Spleen (tissue), 11 donors: ENCODE data around the gene LMLN. TPM values are rescaled to one million over a fixed set of nuclear protein-coding genes. Genes with fewer than 3 reads are reported as not detected.
"Not testable (repeated sequence)": the region's sequence is repeated elsewhere in the genome, so short reads cannot be mapped to it uniquely, and the experiment has no call there.

Experiments
- DNase-seq: peaks from one replicate; pipeline ENCODE4 v3.0.0-alpha.2; 2020
- H3K27ac ChIP-seq, 8 donors: fragments of 200-600 bp; sonication (generic) in 7 of 8; 1 replicate in 4 of 8; 2 replicates in 4 of 8; pipeline versions ENCODE4 v1.5.0 to v1.8.0; 2016 to 2021; ENCODE audit warnings: inconsistent platforms in 4 of 8, mild to moderate bottlenecking in 4 of 8, moderate library complexity in 1 of 8
- H3K27me3 ChIP-seq, 7 donors: fragments of 200-600 bp; sonication (generic) in 6 of 7; replicated peaks in 1 of 7; 1 replicate in 4 of 7; 2 replicates in 3 of 7; pipeline versions ENCODE4 v1.5.0 to v1.8.0; 2016 to 2021; ENCODE audit warnings: inconsistent platforms in 3 of 7, mild to moderate bottlenecking in 1 of 7
- H3K36me3 ChIP-seq, 6 donors: fragments of 200-600 bp; sonication (generic) in 5 of 6; 1 replicate in 4 of 6; 2 replicates in 2 of 6; pipeline versions ENCODE4 v1.5.0 to v1.8.0; 2016 to 2021; ENCODE audit warnings: inconsistent platforms in 2 of 6
- H3K4me1 ChIP-seq, 6 donors: fragments of 200-600 bp; sonication (generic) in 5 of 6; 1 replicate in 3 of 6; 2 replicates in 3 of 6; pipeline versions ENCODE4 v1.5.0 to v1.8.0; 2016 to 2021; ENCODE audit warnings: inconsistent platforms in 3 of 6
- H3K4me3 ChIP-seq, 8 donors: fragments of 200-600 bp; sonication (generic) in 7 of 8; 1 replicate in 4 of 8; 2 replicates in 4 of 8; pipeline versions ENCODE4 v1.5.0 to v1.8.0; 2016 to 2021; ENCODE audit warnings: inconsistent platforms in 4 of 8, mild to moderate bottlenecking in 4 of 8, moderate library complexity in 2 of 8
- H3K9me3 ChIP-seq, 8 donors: fragments of 200-600 bp; sonication (generic) in 7 of 8; 1 replicate in 4 of 8; 2 replicates in 4 of 8; pipeline versions ENCODE4 v1.5.0 to v1.8.0; 2016 to 2021; ENCODE audit warnings: inconsistent platforms in 4 of 8
- CTCF ChIP-seq, 11 experiments: fragments of 200-600 bp in 7 of 11; fragments of 450-650 bp in 4 of 11; sonication (generic) in 4 of 11; IDR thresholded peaks in 8 of 11; conservative IDR thresholded peaks in 3 of 11; 1 replicate in 7 of 11; 2 replicates in 4 of 11; pipeline versions ENCODE4 v1.4.0 to v1.8.0; 2016 to 2021; ENCODE audit warnings: antibody characterized with exemption in 11 of 11, inconsistent platforms in 4 of 11, mild to moderate bottlenecking in 1 of 11
- POLR2A ChIP-seq, 3 donors: fragments of 450-650 bp; IDR thresholded peaks; one replicate each; pipeline ENCODE4 v1.5.1; 2017; ENCODE audit warnings: antibody characterized with exemption in 3 of 3, mild to moderate bottlenecking in 1 of 3
- POLR2AphosphoS5 ChIP-seq, 3 donors: sonication (generic); formaldehyde crosslinking; IDR thresholded peaks; one replicate each; pipeline ENCODE4 v1.5.1; 2017; ENCODE audit warnings: antibody characterized with exemption in 3 of 3
- WGBS, 5 donors: extraction: QIAGEN DNeasy Blood & Tissue Kit in 3 of 5; methylation state at CpG; one replicate each; pipeline versions ENCODE4 v1.1.5 to v1.1.7; 2013 to 2018; 5-methylcytosine and 5-hydroxymethylcytosine counted together
- intact Hi-C: fragments of 100-400 bp; cut with DNase I; formaldehyde crosslinking; loops from one replicate; pipeline ENCODE4 v1.15.0; 2023; ENCODE audit warnings: low total_unique reads
- polyA plus RNA-seq, 3 donors: library from polyadenylated mRNA; stranded (reverse); fragments of 200-250 nt; gene quantifications; one replicate each; pipeline ENCODE4 v1.2.1, GENCODE V29; 2013
- total RNA-seq, 7 donors: library from RNA; depleted of rRNA in 3 of 7; stranded (reverse); fragments of >200 nt in 3 of 7; fragmentation: NEBNext Ultra II Directional in 4 of 7; extraction: Animal tissue kit (Norgen Biotek cat#: 25700) in 4 of 7; gene quantifications; one replicate each; pipeline versions ENCODE4 v1.1.0 to v1.2.1, GENCODE V29; 2016 to 2021
- donor health status: healthy with polysubstance abuse.
- donor health status: DM: no; HTN: no; CAD: no; lungs with moderate emphysema.
- donor health status: DM: no; HTN: no; CAD: no.
- donor health status: Bipolar disorder and iron deficiency.
- donor health status: healthy.
- donor health status: DM: no; HTN: no; CAD: no.
- donor health status: DM: yes; HTN: yes; CAD: no.

LMLN gene
- total and polyA plus RNA-seq, 10 donors = 0.52 to 5.9 (median 3.2) TPM

GRCh38 chr3:197926418-197926817 lies 33.6 kb upstream of the LMLN start:
- Histone ChIP-seq H3K27me3 (no peaks in the 10 kb centered on the region), H3K4me3 (no peak overlapping the region), H3K9me3 (no peaks in the 10 kb centered on the region), H3K36me3 (peaks cover 0 to 77% (median 2%) of the 10 kb centered on the region in 6 donors), H3K27ac (no peak overlapping the region), H3K4me1 (no peaks in the 10 kb centered on the region)
- TF ChIP-seq POLR2A (IDR thresholded peaks at IDR 0.05) (no peak), CTCF (IDR thresholded peaks at IDR 0.05 in 8 of 11, conservative IDR thresholded peaks at IDR 0.05 in 3 of 11) (peak in 1 of 11 experiments; percentile 4)
- 73 to 78% (median 75%) methylated on average over 7 of the region's 7 CpGs for WGBS, 5 donors
- no peak for DNase-seq
- intact Hi-C loops = no loop called here

- H3K4me3 ChIP-seq, H3K27me3 ChIP-seq, DNase-seq, H3K27ac ChIP-seq, intact Hi-C loops, H3K9me3 ChIP-seq, H3K4me1 ChIP-seq: not testable (repeated sequence)
- H3K36me3 ChIP-seq = peaks cover 0 to 82% (median 2%) of the 10 kb centered on the region in 6 donors
- WGBS, 5 donors = 91 to 97% (median 93%) methylated on average over 3 of the region's 3 CpGs
These were observed 32.4 kb upstream of the LMLN start for GRCh38 chr3:197927578-197927977.

DNA sequence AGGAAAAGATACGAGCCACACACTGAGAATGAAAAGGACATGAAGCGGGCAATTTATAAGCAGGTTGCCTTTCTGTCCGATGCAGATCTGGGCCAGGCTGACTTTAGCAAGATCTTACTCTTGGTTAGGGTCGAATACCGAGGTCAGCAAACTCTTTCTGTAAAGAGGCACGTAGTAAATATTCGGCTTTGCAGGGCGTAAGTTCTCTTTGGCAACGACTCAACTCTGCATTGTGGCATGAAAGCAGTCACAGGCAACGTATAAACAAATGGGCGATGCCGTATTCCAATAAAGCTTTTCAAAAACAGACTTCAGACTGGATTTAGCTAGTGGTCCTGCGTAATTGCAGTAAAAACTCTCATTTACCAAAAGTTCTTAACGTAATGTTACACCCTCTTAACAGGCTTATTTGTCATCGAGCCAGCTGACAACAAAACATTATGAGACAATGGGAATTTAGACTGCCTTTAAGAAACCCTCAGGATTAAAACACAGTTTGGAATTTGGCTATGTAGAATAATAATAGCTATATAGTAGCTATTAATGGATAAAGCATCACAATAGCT lies 23.1 kb upstream of the LMLN start:
- Histone ChIP-seq H3K4me1 (no peaks in the 10 kb centered on the region), H3K4me3 (no peak overlapping the region), H3K27me3 (no peaks in the 10 kb centered on the region), H3K9me3 (no peaks in the 10 kb centered on the region), H3K27ac (no peak overlapping the region), H3K36me3 (peaks cover 0 to 39% (median 3%) of the 10 kb centered on the region in 6 donors)
- TF ChIP-seq POLR2A (IDR thresholded peaks at IDR 0.05) (no peak), CTCF (IDR thresholded peaks at IDR 0.05 in 8 of 11, conservative IDR thresholded peaks at IDR 0.05 in 3 of 11) (no peak), POLR2AphosphoS5 (IDR thresholded peaks at IDR 0.05) (no peak)
- 91 to 96% (median 94%) methylated on average over 15 of the region's 15 CpGs for WGBS, 5 donors
- intact Hi-C loops = no loop called here
- no peak for DNase-seq

DNA sequence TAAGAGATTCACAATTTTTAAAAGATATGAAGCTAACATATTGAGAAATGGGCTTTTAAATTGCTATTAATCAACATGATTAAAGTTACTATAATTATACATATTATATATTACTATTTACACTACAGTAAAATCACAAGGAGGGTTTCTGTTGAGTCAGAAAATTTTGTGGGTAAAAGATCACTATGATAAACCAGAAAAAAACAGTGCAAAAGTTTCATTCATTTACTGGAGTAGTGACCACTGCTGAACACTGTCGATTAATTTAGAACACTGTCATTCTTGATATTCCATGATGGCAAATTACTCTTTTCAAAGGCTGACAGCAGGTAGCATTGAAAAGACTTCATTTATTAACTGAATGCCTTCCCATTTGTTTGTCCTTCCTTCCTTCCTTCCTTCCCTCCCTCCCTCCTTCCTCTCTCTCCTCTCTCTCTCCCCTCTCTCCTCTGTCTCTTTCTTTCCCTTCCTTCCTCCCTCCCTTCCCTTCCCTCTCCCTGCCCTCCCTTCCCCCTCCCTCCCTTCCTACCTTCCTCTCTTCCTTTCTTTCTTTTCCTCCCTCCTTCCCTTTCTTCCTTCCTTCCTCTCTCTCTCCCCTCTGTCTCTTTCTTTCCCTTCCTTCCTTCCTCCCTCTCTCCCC lies 19.2 kb upstream of the LMLN start:
- Histone ChIP-seq H3K27me3 (no peaks in the 10 kb centered on the region), H3K36me3 (peaks cover 0 to 25% (median 2%) of the 10 kb centered on the region in 6 donors), H3K27ac (no peak overlapping the region), H3K4me1 (no peaks in the 10 kb centered on the region), H3K9me3 (no peaks in the 10 kb centered on the region), H3K4me3 (no peak overlapping the region)
- 77 to 92% (median 83%) methylated on average over 1 of the region's 1 CpG for WGBS, 5 donors
- intact Hi-C loops = no loop called here
- TF ChIP-seq CTCF (IDR thresholded peaks at IDR 0.05 in 8 of 11, conservative IDR thresholded peaks at IDR 0.05 in 3 of 11) = no peak
- no peak for TF ChIP-seq POLR2A (IDR thresholded peaks at IDR 0.05)
- TF ChIP-seq POLR2AphosphoS5 (IDR thresholded peaks at IDR 0.05) = no peak
- DNase-seq = no peak
